ENCODE results near the gene HPS5.

HPS5 gene

DNA sequence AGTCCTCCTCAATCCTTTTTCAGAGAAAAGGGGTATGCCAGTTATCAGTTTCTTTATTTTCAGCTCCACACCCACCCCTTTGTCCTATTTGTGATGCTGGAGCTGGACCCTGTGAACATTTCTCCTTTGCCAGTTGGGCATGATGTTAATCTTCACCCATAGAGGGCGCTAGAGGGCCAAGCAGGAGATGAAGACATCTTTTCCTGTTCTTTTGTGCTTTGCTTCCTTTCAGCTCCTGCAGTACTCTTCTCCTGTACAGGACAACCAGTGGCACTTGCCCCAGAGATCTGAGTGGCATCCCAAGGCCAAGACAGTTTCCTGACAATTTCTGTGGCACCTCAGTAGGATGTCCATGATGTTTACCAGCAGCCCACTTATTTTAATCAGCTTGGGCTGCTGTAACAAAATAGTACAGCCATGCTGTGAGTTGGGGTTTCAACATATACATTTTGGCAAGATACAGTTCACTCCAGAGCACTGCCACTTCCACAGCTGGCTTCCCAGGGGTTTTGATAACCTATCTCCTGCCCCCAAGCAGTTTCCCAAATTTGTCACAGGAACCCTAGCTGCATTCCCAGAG is 78.1 kb downstream of the HPS5 start:
- Mint-ChIP-seq H3K9me3 (peaks cover 8% of the 10 kb centered on the region), H3K27ac (no peak overlapping the region), H3K4me1 (peaks cover 8% of the 10 kb centered on the region), H3K27me3 (peaks cover 9% of the 10 kb centered on the region), H3K36me3 (peaks cover 2% of the 10 kb centered on the region), H3K4me3 (no peak overlapping the region)

GRCh38 chr11:18239655-18240054 is 82.3 kb downstream of the HPS5 start:
- Mint-ChIP-seq H3K4me3 (no peak overlapping the region), H3K4me1 (peaks cover 3% of the 10 kb centered on the region), H3K9me3 (peaks cover 8% of the 10 kb centered on the region), H3K27ac (no peak overlapping the region), H3K27me3 (peaks cover 16% of the 10 kb centered on the region), H3K36me3 (peaks cover 4% of the 10 kb centered on the region)

GRCh38 chr11:18236664-18237356 is 85.1 kb downstream of the HPS5 start, which contains the start of gene SAA4:
Gene SAA4, minus strand, starts transcription at chr11:18236802. Its CDS starts 876 bp downstream, at chr11:18235926.
- no peak within 1 kb of the TSS for H3K4me3 Mint-ChIP-seq
- H3K9me3 Mint-ChIP-seq, result no peaks in the 10 kb centered on the region
- no peaks in the 10 kb centered on the region for H3K4me1 Mint-ChIP-seq
- peaks cover 20% of the 10 kb centered on the region for H3K27me3 Mint-ChIP-seq
- peaks cover 4% of the 10 kb centered on the region for H3K36me3 Mint-ChIP-seq
- H3K27ac Mint-ChIP-seq, result no peak within 1 kb of the TSS

- H3K9me3 Mint-ChIP-seq, result no peaks in the 10 kb centered on the region
- no peak overlapping the region for H3K4me3 Mint-ChIP-seq
- H3K27ac Mint-ChIP-seq, result no peak overlapping the region
- peaks cover 19% of the 10 kb centered on the region for H3K27me3 Mint-ChIP-seq
- peaks cover 4% of the 10 kb centered on the region for H3K36me3 Mint-ChIP-seq
- no peaks in the 10 kb centered on the region for H3K4me1 Mint-ChIP-seq
Observed at GRCh38 chr11:18235394-18236334, 86.3 kb downstream of the HPS5 start.

DNA sequence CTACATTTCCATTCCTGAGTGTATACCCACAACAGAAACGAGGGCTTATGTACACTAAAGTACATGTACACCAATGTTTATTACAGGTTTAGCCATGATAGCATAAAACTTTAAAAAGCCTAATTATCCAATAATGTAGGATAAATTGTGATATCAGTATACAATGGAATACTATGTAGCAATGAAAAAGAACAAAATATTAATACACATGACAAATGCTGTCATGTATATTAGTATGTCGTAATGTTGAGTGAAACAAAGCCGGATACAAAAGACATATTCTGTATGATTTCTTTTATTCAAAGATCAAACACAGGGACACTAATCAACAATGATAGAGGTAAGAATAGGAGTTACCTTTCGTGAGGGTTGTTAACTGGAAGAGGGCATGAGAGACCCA is 88.0 kb downstream of the HPS5 start:
- no peaks in the 10 kb centered on the region for H3K4me1 Mint-ChIP-seq
- H3K27me3 Mint-ChIP-seq, result peaks cover 11% of the 10 kb centered on the region
- peaks cover 2% of the 10 kb centered on the region for H3K36me3 Mint-ChIP-seq

DNA sequence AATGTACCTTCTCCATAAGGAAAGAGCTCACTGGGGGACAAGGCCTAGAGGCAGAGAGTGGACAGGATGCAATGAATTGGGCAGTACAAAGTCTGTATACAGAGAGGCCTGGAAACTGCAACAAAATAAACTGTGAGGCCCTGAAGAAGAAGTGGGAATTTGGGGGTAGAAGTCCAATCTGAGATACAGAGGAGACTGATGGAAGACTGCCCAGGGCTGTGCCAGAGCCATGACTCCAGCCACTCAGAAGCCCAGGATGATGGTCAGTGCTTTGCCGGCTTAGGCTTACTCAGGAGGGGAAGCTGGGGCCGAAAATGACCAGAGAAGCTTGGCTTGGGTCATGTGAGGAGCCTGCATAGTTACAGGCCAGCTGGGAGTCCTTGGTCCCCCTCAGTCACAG is 91.1 kb downstream of the HPS5 start:
- H3K36me3 Mint-ChIP-seq, result no peaks in the 10 kb centered on the region
- peaks cover 6% of the 10 kb centered on the region for H3K27me3 Mint-ChIP-seq
- no peaks in the 10 kb centered on the region for H3K9me3 Mint-ChIP-seq
- no peak overlapping the region for H3K4me3 Mint-ChIP-seq
- no peak overlapping the region for H3K27ac Mint-ChIP-seq
- H3K4me1 Mint-ChIP-seq, result no peaks in the 10 kb centered on the region

More for the DNA sequence above, 88.0 kb downstream of the HPS5 start:
- no peak overlapping the region for H3K27ac Mint-ChIP-seq
- no peak overlapping the region for H3K4me3 Mint-ChIP-seq
- no peaks in the 10 kb centered on the region for H3K9me3 Mint-ChIP-seq

GRCh38 chr11:18229501-18229900 is 92.4 kb downstream of the HPS5 start:
- H3K36me3 Mint-ChIP-seq, result no peaks in the 10 kb centered on the region
- H3K27me3 Mint-ChIP-seq, result peaks cover 8% of the 10 kb centered on the region
- H3K9me3 Mint-ChIP-seq, result no peaks in the 10 kb centered on the region
- H3K4me3 Mint-ChIP-seq, result no peak overlapping the region
- H3K4me1 Mint-ChIP-seq, result no peaks in the 10 kb centered on the region
- H3K27ac Mint-ChIP-seq, result no peak overlapping the region
